SK-MEL-5 (cell line): Measurements from ENCODE around the gene SUPT6H. TPM values are rescaled to one million over a fixed set of nuclear protein-coding genes. Genes with fewer than 3 reads are reported as not detected.
A peak's percentile ranks its signal among the peaks of the same experiment; 100 is the strongest.

ENCODE experiments used
- DNase-seq: peaks from one replicate; pipeline ENCODE4 v3.0.0-alpha.2; 2016; ENCODE audit warnings: low read depth, low spot score
- in situ Hi-C: cut with HindIII; loops from 2 replicates; pipeline ENCODE4 v1.10.0; 2016; ENCODE audit warnings: low sequenced_read_pairs, high pct_unique_total_duplicates, low pct_unique_long_range_greater_than_20kb
- small RNA-seq, 2 experiments: library from RNA; depleted of rRNA; stranded (forward); fragments of <200 nt; gene quantifications; one replicate each; pipeline ENCODE3, GENCODE V24; 2014
- total RNA-seq: library from RNA; depleted of rRNA; stranded (reverse); fragments of >200 nt; shearing (Covaris generic); gene quantifications from 2 replicates; pipeline ENCODE4 v1.2.3, GENCODE V29; 2014; rRNA removed

Gene SUPT6H
- total RNA-seq, 1 experiment from 2014 or later, result 38.6 TPM

- peak; percentile 94 for DNase-seq
- in situ Hi-C loops, result no loop called here
These were observed 88.4 kb downstream of the SUPT6H start for GRCh38 chr17:28750178-28751047.

DNA sequence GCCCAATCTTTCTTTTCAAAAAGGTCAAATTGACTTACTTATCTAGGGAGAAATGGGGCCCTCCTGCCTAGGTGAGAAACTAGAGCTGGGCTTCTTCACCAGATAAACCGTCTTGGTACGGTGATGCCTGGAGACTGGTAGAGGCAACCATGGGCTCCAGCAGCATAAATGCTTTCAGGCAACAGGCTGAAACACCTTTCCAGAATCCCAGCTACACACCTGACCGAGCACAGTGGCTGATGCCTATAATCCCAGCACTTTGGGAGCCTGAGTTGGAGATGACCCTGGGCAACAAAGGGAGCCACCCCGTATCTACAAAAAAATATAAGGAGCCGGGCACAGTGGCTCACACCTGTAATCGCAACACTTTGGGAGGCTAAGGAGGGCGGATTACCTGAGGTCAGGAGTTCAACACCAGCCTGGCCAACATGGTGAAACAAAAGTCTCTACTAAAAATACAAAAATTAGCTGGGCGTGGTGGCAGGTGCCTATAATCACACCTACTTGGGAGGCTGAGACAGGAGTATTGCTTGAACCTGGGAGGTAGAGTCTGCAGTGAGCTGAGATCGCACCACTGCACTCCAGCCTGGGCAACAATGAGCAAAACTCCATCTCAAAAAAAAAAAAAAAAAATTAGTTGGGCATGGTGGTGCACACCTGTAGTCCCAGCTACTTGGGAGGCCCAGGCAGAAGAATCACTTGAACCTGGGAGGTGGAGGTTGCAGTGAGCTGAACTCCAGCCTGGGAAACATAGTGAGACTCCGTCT is 89.8 kb downstream of the SUPT6H start:
- no peak for DNase-seq
- in situ Hi-C loops, result no loop called here

Small RNA genes within 50 kb of the gene (small RNA-seq; reads per million reads assigned to genes)
- gene SNORD42A, result 0 reads per million in 2 experiments
- 0 to 0.02 reads per million in 2 experiments for gene SNORD42B
- 0 reads per million in 2 experiments for gene SNORD4A
- gene SNORD4B, result 0 reads per million in 2 experiments

Other genes starting within 250 kb of the SUPT6H start
- not detected in 2 replicates for gene SLC13A2, start 188.6 kb upstream of the SUPT6H start, total RNA-seq
- gene FOXN1, start 155.9 kb upstream of the SUPT6H start, total RNA-seq, result not detected in 2 replicates
- gene UNC119, start 109.6 kb upstream of the SUPT6H start, total RNA-seq, result 38.8 and 45.0 TPM in 2 replicates
- 45.4 and 46.6 TPM in 2 replicates for gene PIGS, start 90.7 kb upstream of the SUPT6H start, total RNA-seq
- gene ALDOC, start 85.3 kb upstream of the SUPT6H start, total RNA-seq, result 22.5 and 24.2 TPM in 2 replicates
- 33.5 and 44.0 TPM in 2 replicates for gene SPAG5, start 63.2 kb upstream of the SUPT6H start, total RNA-seq
- gene RSKR, start 48.0 kb upstream of the SUPT6H start, total RNA-seq, result 3.4 and 4.8 TPM in 2 replicates
- gene BLTP2, start 17.0 kb upstream of the SUPT6H start, total RNA-seq, result 146 and 160 TPM in 2 replicates
- 61.3 and 66.1 TPM in 2 replicates for gene SDF2, start 299 bp upstream of the SUPT6H start, total RNA-seq
- 0.16 TPM in 1 of 2 replicates, not detected in the other for gene PROCA1, start 49.7 kb downstream of the SUPT6H start, total RNA-seq
- 89.9 and 93.4 TPM in 2 replicates for gene RAB34, start 55.7 kb downstream of the SUPT6H start, total RNA-seq
- gene RPL23A, start 57.8 kb downstream of the SUPT6H start, total RNA-seq, result 965 and 1,109 TPM in 2 replicates
- gene TLCD1, start 64.0 kb downstream of the SUPT6H start, total RNA-seq, result 12.0 and 17.3 TPM in 2 replicates
- 1.8 and 2.1 TPM in 2 replicates for gene NEK8, start 66.6 kb downstream of the SUPT6H start, total RNA-seq
- gene TRAF4, start 81.8 kb downstream of the SUPT6H start, total RNA-seq, result 72.8 and 76.2 TPM in 2 replicates
- gene FAM222B, start 180.6 kb downstream of the SUPT6H start, total RNA-seq, result 11.3 and 14.7 TPM in 2 replicates
- gene ERAL1, start 192.8 kb downstream of the SUPT6H start, total RNA-seq, result 23.8 and 35.7 TPM in 2 replicates
- gene FLOT2, start 235.5 kb downstream of the SUPT6H start, total RNA-seq, result 12.6 and 12.8 TPM in 2 replicates
- gene DHRS13, start 240.9 kb downstream of the SUPT6H start, total RNA-seq, result 21.8 and 23.8 TPM in 2 replicates